Testis (tissue), 2 donors: ENCODE results near the gene LHX3.

Experiments
- CTCF ChIP-seq, 3 experiments: fragments of 450-650 bp in 2 of 3; fragments of 200-600 bp in 1 of 3; sonication (generic) in 1 of 3; IDR thresholded peaks; one replicate each; pipeline ENCODE4 v1.5.1; 2016 to 2019; ENCODE audit warnings: antibody characterized with exemption in 3 of 3, mild to moderate bottlenecking in 2 of 3, moderate library complexity in 1 of 3
- POLR2A ChIP-seq: fragments of 450-650 bp; IDR thresholded peaks from one replicate; pipeline ENCODE4 v1.6.1; 2017; ENCODE audit warnings: antibody characterized with exemption, mild to moderate bottlenecking, moderate library complexity

- TF ChIP-seq CTCF (IDR thresholded peaks at IDR 0.05): no peak
- no peak for TF ChIP-seq POLR2A
These were observed 21.9 kb upstream of the LHX3 start for GRCh38 chr9:136226680-136227407.
